ENCODE results near the gene TMEM185A. TPM values are rescaled to one million over a fixed set of nuclear protein-coding genes. Genes with fewer than 3 reads are reported as not detected.
"Not testable (repeated sequence)": the region's sequence is repeated elsewhere in the genome, so short reads cannot be mapped to it uniquely, and the experiment has no call there.

TMEM185A gene
- total RNA-seq, 1 experiment from 2014 or later = 11.7 TPM

- DNase-seq (ENCODE audit: low spot score) = no peak
Observed at GRCh38 chrX:149628768-149629167, 2.8 kb downstream of the TMEM185A start.

GRCh38 chrX:149628280-149628679 lies 3.3 kb downstream of the TMEM185A start:
- in situ Hi-C loops (cut with HindIII; ENCODE audit: low sequenced_read_pairs) = no loop called here
- DNase-seq (ENCODE audit: low spot score) = no peak

More at GRCh38 chrX:149628768-149629167, 2.8 kb downstream of the TMEM185A start:
- in situ Hi-C loops (cut with HindIII; ENCODE audit: low sequenced_read_pairs) = no loop called here

GRCh38 chrX:149626829-149627228 lies 4.8 kb downstream of the TMEM185A start:
- DNase-seq (ENCODE audit: low spot score); in situ Hi-C loops (cut with HindIII; ENCODE audit: low sequenced_read_pairs): not testable (repeated sequence)

- in situ Hi-C loops (cut with HindIII; ENCODE audit: low sequenced_read_pairs) = not testable (repeated sequence)
Observed at GRCh38 chrX:149619662-149620061, 11.9 kb downstream of the TMEM185A start.

GRCh38 chrX:149618871-149619270 lies 12.7 kb downstream of the TMEM185A start:
- no peak for DNase-seq (ENCODE audit: low spot score)
- in situ Hi-C loops (cut with HindIII; ENCODE audit: low sequenced_read_pairs) = no loop called here

More at GRCh38 chrX:149619662-149620061, 11.9 kb downstream of the TMEM185A start:
- DNase-seq (ENCODE audit: low spot score) = not testable (repeated sequence)

GRCh38 chrX:149611623-149612175 lies 19.9 kb downstream of the TMEM185A start:
- in situ Hi-C loops (cut with HindIII; ENCODE audit: low sequenced_read_pairs) = no loop called here
- DNase-seq (ENCODE audit: low spot score) = no peak

- no peak for DNase-seq (ENCODE audit: low spot score)
- in situ Hi-C loops (cut with HindIII; ENCODE audit: low sequenced_read_pairs) = no loop called here
Observed at GRCh38 chrX:149610511-149610910, 21.1 kb downstream of the TMEM185A start.

- no peak for DNase-seq (ENCODE audit: low spot score)
- in situ Hi-C loops (cut with HindIII; ENCODE audit: low sequenced_read_pairs) = no loop called here
Observed at GRCh38 chrX:149607699-149608098, 23.9 kb downstream of the TMEM185A start.

- in situ Hi-C loops (cut with HindIII; ENCODE audit: low sequenced_read_pairs); DNase-seq (ENCODE audit: low spot score): not testable (repeated sequence)
Observed at GRCh38 chrX:149605248-149605885, 26.2 kb downstream of the TMEM185A start.

GRCh38 chrX:149598603-149599002 lies 33.0 kb downstream of the TMEM185A start:
- in situ Hi-C loops (cut with HindIII; ENCODE audit: low sequenced_read_pairs); DNase-seq (ENCODE audit: low spot score): not testable (repeated sequence)

- in situ Hi-C loops (cut with HindIII; ENCODE audit: low sequenced_read_pairs); DNase-seq (ENCODE audit: low spot score): not testable (repeated sequence)
Observed at GRCh38 chrX:149595943-149596342, 35.6 kb downstream of the TMEM185A start.

- in situ Hi-C loops (cut with HindIII; ENCODE audit: low sequenced_read_pairs); DNase-seq (ENCODE audit: low spot score): not testable (repeated sequence)
Observed at GRCh38 chrX:149595214-149595613, 36.4 kb downstream of the TMEM185A start, which contains the start of gene HSFX2. Gene HSFX2 (minus strand): TSS chrX:149595314. CDS start chrX:149594700, 614 bp downstream.

GRCh38 chrX:149590993-149591392 lies 40.6 kb downstream of the TMEM185A start:
- DNase-seq (ENCODE audit: low spot score); in situ Hi-C loops (cut with HindIII; ENCODE audit: low sequenced_read_pairs): not testable (repeated sequence)

- in situ Hi-C loops (cut with HindIII; ENCODE audit: low sequenced_read_pairs); DNase-seq (ENCODE audit: low spot score): not testable (repeated sequence)
Observed at GRCh38 chrX:149587359-149587758, 44.2 kb downstream of the TMEM185A start, which contains the start of gene MAGEA9B. Gene MAGEA9B (minus strand): TSS chrX:149587459. CDS start chrX:149583179, 4,280 bp downstream.

- in situ Hi-C loops (cut with HindIII; ENCODE audit: low sequenced_read_pairs); DNase-seq (ENCODE audit: low spot score): not testable (repeated sequence)
Observed at GRCh38 chrX:149585631-149586030, 46.0 kb downstream of the TMEM185A start.

- in situ Hi-C loops (cut with HindIII; ENCODE audit: low sequenced_read_pairs); DNase-seq (ENCODE audit: low spot score): not testable (repeated sequence)
Observed at GRCh38 chrX:149573456-149573855, 58.1 kb downstream of the TMEM185A start.

GRCh38 chrX:149572743-149573142 lies 58.8 kb downstream of the TMEM185A start:
- in situ Hi-C loops (cut with HindIII; ENCODE audit: low sequenced_read_pairs) = no loop called here
- DNase-seq (ENCODE audit: low spot score) = no peak

GRCh38 chrX:149571770-149572169 lies 59.8 kb downstream of the TMEM185A start:
- in situ Hi-C loops (cut with HindIII; ENCODE audit: low sequenced_read_pairs) = no loop called here

GRCh38 chrX:149570668-149571067 lies 60.9 kb downstream of the TMEM185A start:
- in situ Hi-C loops (cut with HindIII; ENCODE audit: low sequenced_read_pairs) = no loop called here
- no peak for DNase-seq (ENCODE audit: low spot score)

More at GRCh38 chrX:149571770-149572169, 59.8 kb downstream of the TMEM185A start:
- no peak for DNase-seq (ENCODE audit: low spot score)

- in situ Hi-C loops (cut with HindIII; ENCODE audit: low sequenced_read_pairs) = no loop called here
- DNase-seq (ENCODE audit: low spot score) = no peak
Observed at GRCh38 chrX:149569770-149570169, 61.8 kb downstream of the TMEM185A start.
